ENCODE results near the gene APOL5.

Gene APOL5

GRCh38 chr22:35754761-35755160, 37.1 kb downstream of the APOL5 start:
- H3K27ac ChIP-seq (replicated peaks): no peak overlapping the region
- no peak for DNase-seq (ENCODE audit: low read depth in 1 of 2, low spot score in 1 of 2)
- H3K4me3 ChIP-seq (replicated peaks; ENCODE audit: insufficient read depth, low read length): no peak overlapping the region
- peaks cover 2% of the 10 kb centered on the region for H3K27me3 ChIP-seq (ENCODE audit: insufficient read depth, poor library complexity, severe bottlenecking)
- TF ChIP-seq GABPA (IDR thresholded peaks at IDR 0.05; ENCODE audit: low read depth) (no peak), REST (IDR thresholded peaks at IDR 0.05; ENCODE audit: insufficient replicate concordance, low read depth) (no peak), SPI1 (IDR thresholded peaks at IDR 0.05; ENCODE audit: borderline replicate concordance, low read depth) (no peak)
- TF ChIP-seq, protein P1, sequence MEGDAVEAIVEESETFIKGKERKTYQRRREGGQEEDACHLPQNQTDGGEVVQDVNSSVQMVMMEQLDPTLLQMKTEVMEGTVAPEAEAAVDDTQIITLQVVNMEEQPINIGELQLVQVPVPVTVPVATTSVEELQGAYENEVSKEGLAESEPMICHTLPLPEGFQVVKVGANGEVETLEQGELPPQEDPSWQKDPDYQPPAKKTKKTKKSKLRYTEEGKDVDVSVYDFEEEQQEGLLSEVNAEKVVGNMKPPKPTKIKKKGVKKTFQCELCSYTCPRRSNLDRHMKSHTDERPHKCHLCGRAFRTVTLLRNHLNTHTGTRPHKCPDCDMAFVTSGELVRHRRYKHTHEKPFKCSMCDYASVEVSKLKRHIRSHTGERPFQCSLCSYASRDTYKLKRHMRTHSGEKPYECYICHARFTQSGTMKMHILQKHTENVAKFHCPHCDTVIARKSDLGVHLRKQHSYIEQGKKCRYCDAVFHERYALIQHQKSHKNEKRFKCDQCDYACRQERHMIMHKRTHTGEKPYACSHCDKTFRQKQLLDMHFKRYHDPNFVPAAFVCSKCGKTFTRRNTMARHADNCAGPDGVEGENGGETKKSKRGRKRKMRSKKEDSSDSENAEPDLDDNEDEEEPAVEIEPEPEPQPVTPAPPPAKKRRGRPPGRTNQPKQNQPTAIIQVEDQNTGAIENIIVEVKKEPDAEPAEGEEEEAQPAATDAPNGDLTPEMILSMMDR (IDR thresholded peaks at IDR 0.05; ENCODE audit: insufficient read depth, low read length): no peak

DNA sequence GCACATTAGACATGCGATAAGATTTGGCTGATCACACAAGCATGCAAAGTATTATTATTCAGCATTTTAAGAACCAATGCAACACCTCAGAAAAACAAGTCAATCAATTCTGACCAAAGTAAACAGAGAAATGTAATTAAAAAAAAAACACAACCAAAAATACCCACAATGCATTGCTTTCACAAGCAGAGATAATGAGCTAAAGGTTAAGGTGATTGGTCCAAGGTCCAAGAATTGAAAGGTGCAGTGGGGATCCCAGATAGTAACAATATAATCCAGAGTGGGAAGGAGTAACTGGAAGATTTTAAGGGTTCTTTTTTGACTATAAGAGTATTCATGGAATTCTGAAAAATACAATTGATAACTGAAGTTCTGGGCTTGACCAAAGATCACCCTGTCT, 39.0 kb downstream of the APOL5 start:
- Histone ChIP-seq H3K27me3 (ENCODE audit: insufficient read depth, poor library complexity, severe bottlenecking) (no peaks in the 10 kb centered on the region), H3K4me3 (replicated peaks; ENCODE audit: insufficient read depth, low read length) (no peak overlapping the region), H3K27ac (replicated peaks) (no peak overlapping the region)
- no peak for TF ChIP-seq REST (IDR thresholded peaks at IDR 0.05; ENCODE audit: insufficient replicate concordance, low read depth)
- TF ChIP-seq GABPA (IDR thresholded peaks at IDR 0.05; ENCODE audit: low read depth): no peak
- TF ChIP-seq, protein P1 (IDR thresholded peaks at IDR 0.05; ENCODE audit: insufficient read depth, low read length): no peak
- no peak for TF ChIP-seq SPI1 (IDR thresholded peaks at IDR 0.05; ENCODE audit: borderline replicate concordance, low read depth)
- TF ChIP-seq POLR2AphosphoS5 (IDR thresholded peaks at IDR 0.05; ENCODE audit: low read depth): no peak
- no peak for DNase-seq (ENCODE audit: low read depth in 1 of 2, low spot score in 1 of 2)

DNA sequence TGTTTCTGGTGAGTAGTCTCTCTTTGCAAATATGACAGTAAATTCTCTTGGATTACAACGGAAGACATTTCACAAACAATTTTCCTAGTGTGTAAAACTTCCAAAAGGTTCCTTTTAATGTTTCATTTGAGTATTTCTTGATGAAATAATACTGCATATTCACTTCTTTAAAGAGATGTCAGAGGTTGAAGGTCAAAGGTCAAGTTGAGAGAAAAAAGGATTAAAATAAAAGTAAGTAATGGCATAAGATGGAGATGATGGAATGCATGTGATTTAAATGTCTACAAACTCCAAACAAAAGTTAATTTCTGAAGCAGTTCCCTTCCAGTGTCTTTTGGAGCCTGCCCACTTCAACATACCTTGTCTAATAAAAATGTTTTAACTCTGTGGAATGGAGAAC, 40.7 kb downstream of the APOL5 start:
- H3K27me3 ChIP-seq (ENCODE audit: insufficient read depth, poor library complexity, severe bottlenecking): no peaks in the 10 kb centered on the region
- no peak overlapping the region for H3K4me3 ChIP-seq (replicated peaks; ENCODE audit: insufficient read depth, low read length)
- no peak for TF ChIP-seq GABPA (IDR thresholded peaks at IDR 0.05; ENCODE audit: low read depth)
- TF ChIP-seq REST (IDR thresholded peaks at IDR 0.05; ENCODE audit: insufficient replicate concordance, low read depth): no peak
- TF ChIP-seq, protein P1 (IDR thresholded peaks at IDR 0.05; ENCODE audit: insufficient read depth, low read length): no peak
- no peak; the same call in 1 of the 2 replicates for TF ChIP-seq SPI1 (IDR thresholded peaks at IDR 0.05; ENCODE audit: borderline replicate concordance, low read depth)
- no peak overlapping the region for H3K27ac ChIP-seq (replicated peaks)
- DNase-seq (ENCODE audit: low read depth in 1 of 2, low spot score in 1 of 2): no peak

Data from HL-60 (cell line).